ENCODE data around the gene AMN. TPM values are rescaled to one million over a fixed set of nuclear protein-coding genes. Genes with fewer than 3 reads are reported as not detected.

Gene AMN
- total RNA-seq, 1 experiment from 2014 or later = not detected

- DNase-seq (ENCODE audit: low read depth) = no peak
Observed at GRCh38 chr14:102898776-102899515, 23.5 kb upstream of the AMN start.

DNA sequence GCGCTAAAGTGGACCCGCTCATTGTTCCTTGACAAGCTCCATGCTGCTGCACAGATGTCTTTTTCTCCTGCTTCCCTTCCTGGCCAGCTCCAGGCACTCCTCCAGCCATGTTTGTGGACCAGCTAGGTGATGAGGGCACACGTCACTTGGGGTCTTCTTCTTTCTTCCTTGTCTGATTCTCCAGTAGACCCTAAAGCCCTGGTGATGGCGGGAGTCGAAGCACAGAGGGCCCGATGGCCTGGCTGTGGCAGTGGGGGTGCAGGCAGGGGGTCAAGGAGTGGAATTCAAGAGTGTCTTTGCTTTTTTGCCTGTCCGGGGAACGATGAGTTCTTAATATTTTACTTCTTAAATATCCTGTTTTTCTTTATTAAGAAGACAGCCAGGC, 23.0 kb upstream of the AMN start:
- DNase-seq (ENCODE audit: low read depth) = no peak

- no peak for DNase-seq (ENCODE audit: low read depth)
Observed at GRCh38 chr14:102900631-102901571, 21.6 kb upstream of the AMN start.

- DNase-seq (ENCODE audit: low read depth) = no peak
Observed at GRCh38 chr14:102901633-102902032, 20.8 kb upstream of the AMN start.

- no peak for DNase-seq (ENCODE audit: low read depth)
Observed at GRCh38 chr14:102902086-102902485, 20.4 kb upstream of the AMN start.

- DNase-seq (ENCODE audit: low read depth) = no peak
Observed at GRCh38 chr14:102902523-102903247, 19.8 kb upstream of the AMN start.

- no peak for DNase-seq (ENCODE audit: low read depth)
Observed at GRCh38 chr14:102903248-102903888, 19.1 kb upstream of the AMN start.

DNA sequence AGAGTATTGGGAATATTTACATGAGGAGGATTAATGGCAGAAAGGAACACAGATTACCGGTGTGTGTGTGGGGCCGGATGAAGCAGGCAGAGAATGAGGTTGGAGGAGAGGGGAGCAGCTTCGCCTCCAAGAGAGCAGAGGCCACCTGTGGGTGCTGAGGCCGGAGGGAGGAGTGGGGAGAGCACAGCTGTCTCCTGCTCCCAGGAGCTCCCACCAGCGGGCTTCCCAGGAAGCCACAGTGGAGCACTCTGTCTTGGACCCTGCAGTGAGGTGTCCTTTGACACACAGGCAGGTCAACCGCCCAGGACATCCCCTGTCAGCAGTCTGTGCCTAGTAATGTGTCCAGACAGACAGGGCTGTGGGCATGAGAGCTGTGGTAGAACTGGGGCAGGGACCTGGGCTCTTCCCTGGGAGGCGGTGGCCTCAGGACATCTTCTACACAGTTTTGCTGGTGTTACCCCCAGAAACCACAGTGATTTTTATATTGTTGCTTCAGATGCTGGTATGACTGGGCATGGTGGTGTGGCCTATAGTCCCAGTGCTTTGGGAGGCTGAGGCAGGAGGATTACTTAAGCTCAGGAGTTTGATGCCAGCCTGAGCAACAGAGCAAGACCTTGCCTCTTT, 18.5 kb upstream of the AMN start:
- no peak for DNase-seq (ENCODE audit: low read depth)

- no peak for DNase-seq (ENCODE audit: low read depth)
Observed at GRCh38 chr14:102905116-102906108, 17.1 kb upstream of the AMN start.

DNA sequence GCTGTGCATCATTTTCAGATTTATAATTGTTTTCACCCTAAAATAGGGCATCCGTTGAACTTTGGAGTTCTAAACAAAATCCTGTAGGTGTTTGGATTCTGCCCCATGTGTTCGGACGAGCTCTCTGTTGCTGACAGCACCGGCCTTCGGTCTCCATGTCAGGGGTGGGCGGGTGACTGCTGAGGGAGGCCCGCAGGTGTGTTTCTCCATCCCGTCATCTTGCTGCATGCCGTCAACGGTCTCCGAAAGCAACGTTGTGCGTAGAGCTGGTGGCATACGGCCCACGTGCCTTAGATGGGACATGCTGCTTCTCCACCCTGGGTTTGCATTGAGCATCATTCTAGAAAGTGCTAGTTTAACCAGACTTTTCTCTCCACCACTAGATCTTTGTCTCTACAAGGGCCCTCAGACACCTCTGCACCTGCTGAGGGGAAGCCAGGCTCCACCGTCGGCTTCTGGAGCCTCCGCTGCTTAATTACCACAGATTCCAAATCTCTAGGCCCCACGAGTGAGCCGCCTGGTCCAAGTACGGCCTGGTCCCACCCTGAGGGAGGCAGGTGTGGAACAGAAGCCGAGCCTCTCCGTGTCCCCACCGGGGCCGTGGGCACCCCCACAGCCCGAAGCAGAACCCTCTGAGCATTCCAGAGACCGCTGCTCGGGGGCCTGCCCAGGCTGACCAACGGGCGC, 15.7 kb upstream of the AMN start:
- no peak for DNase-seq (ENCODE audit: low read depth)

DNA sequence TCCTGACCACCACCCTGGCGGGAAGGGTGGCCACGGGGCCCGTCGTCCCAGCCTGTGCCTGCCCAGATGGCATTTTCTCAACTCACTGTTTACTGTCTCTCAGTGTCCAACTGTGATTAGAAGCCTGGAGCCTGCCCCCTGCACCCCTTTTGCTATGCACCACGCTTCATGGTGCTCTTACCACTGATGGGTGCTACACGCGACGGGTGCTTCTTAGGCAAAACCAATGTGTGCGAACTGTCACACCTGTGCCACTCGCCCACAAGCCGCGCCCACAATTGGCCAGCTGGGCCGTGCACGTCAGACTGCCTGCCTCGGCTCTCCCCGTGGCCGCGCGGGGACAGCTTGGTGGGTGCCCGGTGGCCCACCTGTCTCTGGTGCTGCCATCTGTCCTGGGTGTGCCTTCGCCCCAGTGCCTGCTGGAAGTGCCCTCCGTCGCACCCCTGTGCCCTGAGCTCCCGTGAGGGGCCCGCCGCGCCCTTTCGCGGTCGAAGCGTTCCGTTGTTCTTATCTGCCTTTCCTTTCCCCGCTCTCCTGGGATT, 15.1 kb upstream of the AMN start:
- DNase-seq (ENCODE audit: low read depth) = no peak

- DNase-seq (ENCODE audit: low read depth) = no peak
Observed at GRCh38 chr14:102907980-102908730, 14.3 kb upstream of the AMN start.

DNA sequence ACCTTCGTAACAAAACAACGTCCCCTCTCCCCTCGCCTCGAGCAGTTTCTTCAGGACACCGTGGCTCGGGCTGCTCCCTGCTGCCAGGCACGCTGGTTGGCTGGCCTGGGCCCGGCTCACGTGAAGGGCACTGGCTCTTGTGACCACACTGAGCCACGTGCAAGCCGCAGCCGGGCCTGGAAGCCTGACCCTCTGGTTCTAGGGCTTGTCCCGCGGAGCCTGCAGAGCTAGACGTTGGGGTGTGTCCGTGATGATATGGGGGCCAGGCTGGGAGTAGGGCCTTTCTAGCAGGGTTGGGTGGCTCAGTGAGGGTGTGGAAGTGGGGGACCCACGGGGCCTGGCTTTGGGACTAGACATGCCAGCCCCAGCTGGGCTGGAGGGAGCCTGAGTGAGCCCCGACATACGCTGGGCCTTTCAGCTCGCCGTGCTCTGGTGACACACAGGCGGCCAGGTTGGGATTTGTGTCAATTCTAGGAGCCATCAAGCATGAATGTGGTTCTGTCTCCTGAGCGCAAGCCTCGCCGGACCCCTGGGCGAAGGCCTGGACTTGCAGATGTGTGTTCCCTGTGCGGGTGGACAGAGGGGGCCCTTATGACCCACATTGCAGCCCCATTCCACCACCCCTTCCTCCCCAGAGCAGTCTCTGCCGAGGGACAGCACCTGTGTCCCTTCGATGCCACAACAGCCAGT, 13.6 kb upstream of the AMN start:
- DNase-seq (ENCODE audit: low read depth) = no peak

DNA sequence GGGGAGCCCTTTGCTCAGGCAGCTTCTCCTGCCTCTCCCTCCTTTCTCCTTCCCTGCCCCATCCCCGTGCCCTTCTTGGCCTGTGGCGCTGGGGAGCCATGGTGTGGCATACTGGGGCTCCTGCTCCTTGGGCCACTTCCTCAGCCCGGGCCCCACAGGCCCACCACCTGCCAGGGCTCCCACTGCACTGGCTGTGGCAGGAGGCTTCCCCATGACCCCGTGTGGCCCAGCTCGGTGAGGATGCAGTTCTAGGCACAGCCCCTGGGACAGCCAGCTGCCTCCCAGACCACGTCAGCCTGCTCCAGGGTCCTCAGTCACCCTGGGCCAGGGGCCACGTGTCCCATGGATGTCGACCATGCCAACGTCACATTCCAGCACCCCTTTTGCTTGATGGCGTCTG, 13.0 kb upstream of the AMN start:
- DNase-seq (ENCODE audit: low read depth) = no peak

- no peak for DNase-seq (ENCODE audit: low read depth)
Observed at GRCh38 chr14:102909911-102910310, 12.6 kb upstream of the AMN start.

GRCh38 chr14:102910442-102910841, 12.0 kb upstream of the AMN start:
- no peak for DNase-seq (ENCODE audit: low read depth)

- no peak for DNase-seq (ENCODE audit: low read depth)
Observed at GRCh38 chr14:102911541-102911951, 10.9 kb upstream of the AMN start.
